Uterus (tissue), 2 donors: ENCODE measurements around the gene HS6ST3.

Experiments
- CTCF ChIP-seq, 4 experiments: fragments of 200-600 bp in 2 of 4; fragments of 450-650 bp in 2 of 4; sonication (generic) in 2 of 4; IDR thresholded peaks; one replicate each; pipeline ENCODE4 v1.5.1; 2016 to 2019; ENCODE audit warnings: antibody characterized with exemption in 4 of 4, mild to moderate bottlenecking in 2 of 4, moderate library complexity in 1 of 4
- POLR2A ChIP-seq, 2 donors: fragments of 450-650 bp; IDR thresholded peaks; one replicate each; pipeline ENCODE4 v1.6.1; 2016; ENCODE audit warnings: antibody characterized with exemption in 2 of 2, mild to moderate bottlenecking in 1 of 2, moderate library complexity in 1 of 2

DNA sequence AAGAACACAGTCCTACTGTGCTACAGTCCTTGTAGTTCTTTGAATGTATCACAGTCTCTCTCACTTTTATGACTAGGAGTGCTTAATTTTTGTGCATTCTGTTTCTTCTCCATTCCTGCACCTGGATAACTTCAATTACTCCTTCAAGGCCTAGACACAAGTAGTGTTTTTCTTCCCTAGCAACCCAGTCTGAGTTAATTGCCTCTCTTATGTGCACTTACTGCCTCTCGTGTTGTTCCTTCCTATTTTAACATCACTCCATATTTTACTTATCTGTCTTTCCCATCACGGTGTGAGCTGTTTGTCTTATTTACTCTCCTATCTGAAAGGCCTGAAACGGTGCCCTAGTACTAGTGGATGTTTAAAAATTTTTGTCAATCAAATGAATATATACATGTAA lies 101.5 kb downstream of the HS6ST3 start:
- TF ChIP-seq POLR2A (IDR thresholded peaks at IDR 0.05) = no peak
- TF ChIP-seq CTCF (IDR thresholded peaks at IDR 0.05) = no peak
